Right renal cortex interstitium (tissue), 3 donors: ENCODE data around the gene VTI1A. TPM values are rescaled to one million over a fixed set of nuclear protein-coding genes. Genes with fewer than 3 reads are reported as not detected.

Experiments
- DNase-seq, 3 donors: peaks; one replicate each; pipeline ENCODE4 v3.0.0-alpha.2; 2013; ENCODE audit warnings: low read depth in 3 of 3, low spot score in 2 of 3
- polyA plus RNA-seq, 3 donors: library from polyadenylated mRNA; unstranded; fragments of 120-200 nt; gene quantifications; one replicate each; pipeline ENCODE4 v1.2.1, GENCODE V29; 2013; ENCODE audit not compliant: insufficient read length in 3 of 3

VTI1A gene
- polyA plus RNA-seq, 3 donors, result 22.3 to 24.8 (median 23.8) TPM

DNA sequence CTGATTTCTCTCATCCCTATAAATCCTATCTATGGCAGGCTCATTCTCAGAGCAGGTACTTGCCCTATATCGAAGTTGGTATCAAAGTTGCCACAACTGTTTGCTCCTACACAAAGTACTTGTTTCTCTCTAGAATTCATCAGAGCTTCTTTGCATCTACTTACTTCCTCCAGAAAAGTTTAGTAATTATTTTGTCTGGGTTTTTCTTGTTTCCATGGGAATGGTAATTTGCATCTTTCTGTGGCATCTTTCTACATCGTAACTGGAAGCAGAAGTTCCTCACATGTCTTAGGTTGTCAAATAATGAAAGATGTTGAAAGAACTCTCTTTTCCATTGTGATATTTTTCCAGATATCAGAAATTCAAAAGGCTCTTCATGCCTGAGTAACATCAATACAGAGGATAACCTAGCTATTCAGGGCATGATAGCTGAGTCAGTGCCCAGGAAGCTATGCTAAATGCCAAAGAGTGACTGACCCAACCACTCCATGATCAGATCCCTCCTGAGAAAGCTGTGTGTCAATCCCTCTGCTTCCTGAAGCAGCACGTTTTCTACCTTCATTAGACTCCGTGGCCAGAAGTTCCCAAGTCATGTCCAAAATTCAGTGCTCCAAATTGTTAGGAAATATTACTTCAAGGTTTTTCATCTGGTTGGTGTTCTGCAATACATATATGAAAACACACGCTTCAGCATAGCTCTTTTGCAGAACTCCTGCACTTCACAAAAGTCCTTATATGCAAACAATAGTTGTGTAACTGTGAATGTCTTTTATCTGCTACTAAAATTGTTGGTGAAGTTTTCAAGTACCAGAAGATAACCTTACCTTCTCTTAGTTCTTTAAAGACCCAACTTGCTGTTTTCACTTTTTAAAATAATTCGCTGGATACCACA, 216.5 kb downstream of the VTI1A start:
- DNase-seq, result no peak

DNA sequence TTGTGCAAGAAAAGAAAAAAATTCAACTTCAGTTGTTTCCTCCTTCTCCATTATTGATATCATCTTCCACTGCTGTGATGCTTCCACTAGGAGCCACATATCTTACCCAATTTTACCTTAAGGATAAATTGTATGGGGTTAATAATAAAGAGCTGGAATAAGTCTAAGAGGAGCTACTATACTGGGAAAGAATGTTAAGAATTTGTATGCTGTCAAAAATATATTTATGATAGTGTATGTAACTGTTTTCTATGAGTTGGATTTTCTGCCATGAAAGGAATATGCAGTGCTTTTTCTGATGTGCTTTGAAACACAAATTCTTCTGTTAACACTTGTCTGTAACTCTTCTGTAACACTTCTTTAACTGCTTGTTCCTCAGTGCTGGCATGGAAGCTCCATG, 219.1 kb downstream of the VTI1A start:
- no peak for DNase-seq

DNA sequence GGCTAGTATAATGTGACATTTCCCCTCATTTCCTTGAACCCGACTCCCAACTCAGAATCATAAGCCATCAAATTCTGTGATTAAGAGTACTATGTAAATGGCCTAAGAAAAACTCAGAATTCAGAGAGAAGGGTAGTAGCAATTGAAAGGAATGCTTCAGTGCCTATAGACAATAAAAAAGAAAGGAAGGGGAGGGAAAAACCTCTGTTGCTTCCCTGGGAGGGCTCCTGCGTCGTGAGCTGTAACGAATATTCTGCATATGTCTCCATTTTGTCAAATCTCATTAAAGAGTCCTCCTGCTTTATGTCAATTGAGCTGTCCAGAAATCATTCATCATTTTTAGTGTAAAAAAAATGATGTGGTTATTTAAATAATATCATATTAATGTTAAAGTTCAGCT, 223.0 kb downstream of the VTI1A start:
- DNase-seq, result no peak

DNA sequence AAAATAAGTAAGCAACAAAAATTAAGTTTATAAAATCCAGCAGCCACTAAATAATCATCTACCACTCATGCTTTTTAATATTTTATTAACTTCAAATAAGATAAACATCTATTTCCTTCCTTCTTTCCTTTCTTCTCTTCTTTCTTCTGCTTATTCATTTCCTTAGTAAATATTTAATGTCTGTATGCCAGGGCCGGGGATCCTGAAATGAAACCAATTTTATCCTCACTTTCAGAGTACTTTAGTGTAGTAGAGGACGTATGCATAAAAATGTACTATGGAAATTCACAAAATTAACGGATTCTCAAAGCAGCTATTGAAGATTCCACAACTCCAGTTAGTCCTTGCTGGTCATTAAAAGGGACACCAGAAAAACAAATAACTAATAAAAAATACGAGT, 224.7 kb downstream of the VTI1A start:
- DNase-seq, result no peak

DNA sequence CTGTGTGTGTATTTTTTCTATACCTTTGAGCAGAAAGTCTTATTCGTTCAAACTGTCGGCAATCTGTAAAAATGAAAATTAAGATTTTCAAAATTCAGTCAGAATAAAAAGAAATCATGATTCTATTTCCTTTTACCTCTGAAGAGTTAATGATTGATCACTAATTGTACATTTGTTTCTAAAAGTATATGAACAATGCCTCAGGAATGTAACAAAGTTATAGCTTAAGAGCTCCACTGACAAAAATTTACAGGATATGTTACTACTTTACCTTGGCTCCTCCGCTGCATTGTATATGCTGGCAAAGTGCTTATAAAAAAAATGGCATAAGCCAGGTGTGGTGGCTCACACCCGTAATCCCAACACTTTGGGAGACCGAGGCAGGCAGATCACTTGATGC, 225.7 kb downstream of the VTI1A start:
- DNase-seq, result no peak

DNA sequence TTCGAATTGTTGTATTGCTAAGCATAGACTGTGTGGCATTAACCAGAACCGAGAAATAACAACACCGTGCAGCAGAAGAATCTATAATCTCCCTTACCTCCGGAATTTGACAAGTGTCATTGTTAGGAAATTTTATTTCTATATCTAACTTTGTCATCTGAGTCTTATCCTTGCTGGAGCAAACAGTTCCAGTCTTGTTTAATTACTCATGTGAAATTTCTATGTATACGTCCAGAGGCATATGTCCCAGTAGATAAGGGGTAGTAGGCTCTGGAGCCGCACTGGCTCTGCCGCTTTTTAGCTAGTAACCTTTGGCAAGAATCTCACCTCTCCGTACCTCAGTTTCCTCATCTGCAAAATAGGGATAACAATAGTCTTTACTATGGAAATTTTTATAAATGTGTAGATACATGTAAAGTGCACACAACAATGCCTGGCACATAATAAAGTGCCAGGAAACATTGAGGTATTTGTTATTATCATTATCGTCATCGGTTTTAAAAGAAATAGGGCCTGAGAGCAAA, 228.6 kb downstream of the VTI1A start:
- DNase-seq, result no peak

DNA sequence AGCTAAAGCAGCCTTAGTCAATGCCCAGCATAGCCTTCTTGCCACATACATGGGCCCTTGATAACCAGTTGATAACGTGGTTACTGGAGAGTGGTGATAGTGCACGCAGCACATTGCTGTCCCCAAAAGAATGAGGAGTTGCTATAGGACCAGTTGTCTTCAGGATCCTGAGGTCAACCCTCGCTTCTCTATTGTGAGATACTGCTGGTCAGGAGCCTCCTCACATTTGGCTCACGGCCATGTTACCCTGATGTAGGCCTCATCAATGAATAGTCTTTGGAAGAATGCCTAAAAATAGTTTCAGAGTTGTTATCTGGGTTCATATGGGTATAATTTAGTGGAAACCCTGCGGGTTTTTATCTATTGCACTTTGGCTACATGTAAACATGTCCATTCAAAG, 230.7 kb downstream of the VTI1A start:
- DNase-seq, result no peak

DNA sequence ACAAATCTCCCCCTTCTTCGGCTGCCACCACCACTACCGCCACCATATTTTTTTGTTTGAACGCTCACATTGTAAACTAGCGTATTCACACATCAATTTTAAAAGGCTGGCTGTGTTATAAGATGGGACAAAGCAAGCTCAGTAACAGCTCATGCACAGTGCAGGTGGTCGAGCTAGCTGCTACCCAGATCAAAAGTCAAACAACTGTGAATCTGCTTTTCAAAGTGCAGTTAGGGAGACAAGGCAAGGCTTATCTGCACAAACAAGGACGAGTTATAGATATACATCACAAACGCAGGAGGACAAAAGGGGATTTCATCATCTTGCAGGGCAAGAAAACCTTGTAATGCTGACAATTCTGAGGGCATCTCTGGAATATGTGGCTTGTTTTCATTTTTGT, 231.6 kb downstream of the VTI1A start:
- DNase-seq, result no peak

DNA sequence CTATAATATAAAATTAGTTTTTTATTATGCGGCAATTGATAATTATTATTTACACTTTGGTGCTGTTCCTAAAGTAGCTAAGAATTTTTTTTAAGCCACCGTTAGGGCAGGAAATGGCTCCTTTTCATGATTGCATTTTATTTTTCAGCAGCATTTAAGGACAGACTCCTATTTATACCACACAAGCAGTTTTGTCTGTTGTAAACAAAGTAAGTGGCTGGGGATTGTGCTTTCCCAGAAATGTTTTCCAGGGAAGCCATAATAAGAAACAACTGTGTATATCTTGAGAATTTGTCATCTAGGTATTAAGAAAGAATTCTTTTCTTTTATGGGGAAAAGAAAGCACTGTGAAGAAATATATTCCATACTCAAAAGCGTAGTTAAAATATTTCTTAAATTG, 232.0 kb downstream of the VTI1A start:
- no peak for DNase-seq

DNA sequence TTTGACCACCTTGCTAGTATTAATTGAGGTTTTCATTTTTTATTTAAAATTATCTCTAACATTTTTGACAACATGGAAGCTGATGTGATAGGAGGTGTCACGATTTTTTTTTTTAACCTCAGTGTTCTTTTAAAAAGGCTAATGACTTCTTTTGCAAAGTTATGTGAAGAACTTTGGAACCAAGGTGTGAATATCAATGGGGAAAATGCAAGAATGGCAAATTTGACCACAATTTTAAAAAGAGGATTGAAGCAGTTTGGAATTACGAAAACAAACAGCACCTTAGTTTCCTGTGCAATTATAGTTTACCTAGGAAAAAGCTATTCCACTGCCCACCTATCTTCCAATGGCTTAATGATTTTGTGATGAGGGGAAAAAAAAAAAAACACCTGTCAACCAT, 232.4 kb downstream of the VTI1A start:
- no peak for DNase-seq

DNA sequence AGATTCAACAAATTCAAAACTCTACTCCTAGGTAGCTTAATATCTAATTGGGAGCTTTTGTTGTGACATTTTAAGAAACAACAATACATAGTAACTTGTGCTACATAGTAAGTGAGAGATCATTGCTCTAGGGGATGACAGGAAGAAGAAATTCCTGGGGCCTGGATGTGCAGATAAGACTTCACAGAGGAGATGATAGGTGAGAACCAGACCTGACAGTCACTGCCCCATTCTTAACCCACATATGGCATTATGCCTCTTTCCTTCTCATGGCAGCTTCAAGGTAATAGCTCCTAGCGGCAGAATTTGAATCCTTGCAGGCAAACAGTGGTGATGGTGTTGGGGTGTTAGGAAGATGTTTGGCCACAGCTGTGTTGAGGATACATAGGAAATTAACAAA, 233.6 kb downstream of the VTI1A start:
- DNase-seq, result no peak

DNA sequence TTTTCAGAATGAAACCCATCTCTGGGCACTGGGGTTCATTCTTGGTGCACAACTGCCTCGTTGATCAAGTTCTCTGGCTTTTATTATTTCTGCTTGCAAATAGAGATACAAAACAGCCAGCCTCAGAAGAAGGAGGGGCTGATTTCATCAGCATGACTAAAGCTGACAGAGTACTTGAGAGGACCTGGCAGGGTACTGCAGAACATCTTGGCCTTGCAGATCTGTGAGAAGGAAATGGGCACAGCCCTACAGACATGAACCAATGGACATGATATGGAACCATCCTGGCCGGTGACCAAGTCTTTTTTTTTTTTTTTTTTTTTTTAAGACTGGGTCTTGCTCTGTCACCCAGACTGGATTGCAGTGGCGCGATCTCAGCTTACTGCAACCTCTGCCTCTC, 240.6 kb downstream of the VTI1A start:
- no peak for DNase-seq

DNA sequence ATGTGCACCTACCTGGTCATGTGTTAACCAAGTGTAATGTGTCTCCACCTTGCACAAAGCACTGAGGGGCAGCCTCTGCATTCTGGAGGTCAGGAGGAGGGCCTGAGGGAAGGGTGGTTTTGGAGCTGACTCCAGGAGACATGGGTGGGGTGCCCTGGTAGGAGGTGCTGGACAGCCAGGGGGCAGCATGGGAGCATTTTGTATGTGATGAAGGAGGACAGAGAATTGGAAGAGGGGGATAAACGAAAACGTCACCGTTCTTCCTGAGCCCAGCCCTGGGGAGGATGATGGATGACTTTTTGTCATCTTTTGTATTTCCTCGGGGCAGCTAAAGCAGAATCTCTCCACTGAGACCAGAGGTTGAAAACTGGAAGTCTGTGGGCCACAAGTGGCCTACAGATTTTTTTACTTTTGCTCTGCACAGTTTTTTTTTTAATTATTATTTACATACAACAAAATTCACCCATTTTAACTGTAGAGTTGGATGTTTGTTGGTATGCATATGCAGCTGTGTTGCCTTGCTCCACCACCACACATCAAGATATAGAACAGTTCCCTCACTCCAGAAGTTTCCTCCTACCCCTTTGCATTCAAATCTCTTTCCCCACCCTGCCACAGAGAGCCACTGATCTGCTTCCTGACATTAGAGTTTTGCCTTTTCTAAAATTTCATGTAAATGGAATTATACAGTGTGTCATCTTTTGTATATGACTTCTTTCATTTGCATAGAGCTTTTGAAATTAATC, 242.5 kb downstream of the VTI1A start:
- peak in 1 of 3 donors; percentile 1 for DNase-seq

DNA sequence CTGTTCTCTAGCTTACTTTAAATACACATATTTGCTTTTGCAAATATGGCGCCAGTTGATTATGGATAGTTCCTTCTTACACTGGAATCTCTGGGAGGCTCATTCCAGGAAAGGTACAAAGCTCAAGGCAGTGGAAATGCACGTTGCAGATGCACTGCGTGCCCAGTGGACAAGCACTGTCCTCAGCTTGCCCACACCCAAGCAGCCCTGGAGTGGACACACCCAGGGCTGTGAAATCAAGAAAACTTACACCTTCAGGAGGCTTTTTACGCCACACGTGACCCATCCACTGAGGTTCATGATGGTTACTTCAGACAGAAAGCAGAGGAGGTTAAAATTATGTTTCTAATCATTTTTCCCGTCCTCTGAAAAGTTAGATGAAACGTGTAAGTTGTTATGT, 248.5 kb downstream of the VTI1A start:
- DNase-seq, result no peak

DNA sequence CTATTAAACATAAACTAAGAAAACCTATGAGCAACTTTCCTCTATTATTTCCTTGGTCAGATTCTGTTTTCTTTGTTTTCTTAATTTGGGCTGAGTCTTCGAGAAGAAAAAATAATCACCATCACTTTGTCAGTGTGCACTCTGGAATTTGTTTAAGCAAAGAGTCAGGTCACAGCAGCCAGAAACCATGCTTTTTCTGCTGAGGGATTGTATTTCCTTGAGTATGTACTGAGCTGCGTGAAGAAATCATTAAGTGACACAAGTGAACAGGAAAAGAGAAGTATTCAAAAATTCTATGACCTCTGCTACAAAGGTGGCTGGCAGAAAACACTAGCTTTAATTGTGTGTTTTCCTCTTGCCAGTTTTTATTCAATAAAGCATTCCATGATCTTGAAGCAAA, 249.6 kb downstream of the VTI1A start:
- no peak for DNase-seq

DNA sequence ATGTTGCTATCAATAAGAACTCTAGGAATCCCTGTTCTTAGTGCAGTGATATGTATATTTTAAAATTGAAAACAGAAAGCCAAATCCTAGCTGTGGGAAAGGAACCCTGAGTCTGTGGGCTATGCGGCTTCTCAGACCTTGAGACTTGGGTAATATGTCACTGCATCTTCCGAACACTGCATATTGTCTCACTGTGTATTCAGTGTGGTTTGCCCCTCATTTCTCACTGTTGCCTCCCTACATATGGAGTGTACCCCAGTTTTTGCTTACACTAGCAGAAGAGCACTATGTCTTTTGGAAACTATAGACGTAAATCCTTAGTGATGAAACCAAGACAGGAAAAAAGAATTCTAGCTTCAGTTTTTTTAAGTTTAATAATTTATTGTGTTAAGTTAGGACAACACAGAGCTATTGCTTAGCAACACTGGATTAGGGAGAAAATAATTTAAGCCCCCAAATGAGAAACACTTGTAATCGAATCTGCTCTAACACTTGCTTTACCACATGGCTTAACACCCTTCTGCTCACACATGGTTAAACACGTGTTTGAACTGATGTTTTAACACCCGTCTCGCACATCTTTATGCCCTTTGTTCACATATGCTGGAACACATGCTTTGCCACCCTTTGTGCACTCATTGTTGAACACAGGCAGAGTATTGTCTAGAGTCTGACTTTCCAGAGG, 251.3 kb downstream of the VTI1A start:
- no peak for DNase-seq

DNA sequence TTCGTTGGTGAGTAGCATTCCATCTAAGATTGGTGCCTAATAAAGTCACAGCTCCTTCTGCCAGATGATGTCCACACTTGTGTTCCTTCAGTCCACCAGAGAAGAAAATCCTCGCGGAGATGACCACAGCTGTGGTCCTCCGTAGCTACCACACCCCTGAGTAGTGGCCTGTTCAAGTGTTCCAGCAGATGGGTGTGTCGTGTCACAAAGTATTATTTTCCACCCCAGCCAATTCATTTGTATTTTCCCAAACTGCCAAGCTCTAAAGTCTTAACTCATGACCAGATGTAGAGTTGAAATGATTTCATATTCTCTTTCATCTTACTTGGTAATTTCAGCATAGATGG, 251.8 kb downstream of the VTI1A start:
- no peak for DNase-seq

DNA sequence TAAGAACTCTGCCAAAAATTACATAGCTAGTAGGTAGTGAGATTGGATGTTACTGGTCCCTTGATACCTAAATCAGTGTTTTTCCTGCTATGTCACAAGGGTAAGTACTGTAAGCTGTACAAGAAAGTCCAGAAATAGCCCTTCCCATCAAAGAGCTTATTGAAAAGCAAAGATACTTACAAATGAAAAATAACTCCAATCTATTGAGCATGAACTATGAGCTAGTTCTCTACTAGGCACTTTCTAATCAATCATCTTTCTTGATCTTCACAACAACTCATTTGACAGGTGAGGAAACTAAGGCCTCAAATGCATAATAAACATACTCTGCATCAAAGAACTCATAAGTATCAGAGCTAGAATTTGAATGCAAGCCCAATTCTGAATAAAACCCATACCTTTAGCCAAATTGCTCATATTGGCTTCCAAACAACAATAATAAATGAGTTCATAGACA, 253.2 kb downstream of the VTI1A start:
- no peak for DNase-seq

DNA sequence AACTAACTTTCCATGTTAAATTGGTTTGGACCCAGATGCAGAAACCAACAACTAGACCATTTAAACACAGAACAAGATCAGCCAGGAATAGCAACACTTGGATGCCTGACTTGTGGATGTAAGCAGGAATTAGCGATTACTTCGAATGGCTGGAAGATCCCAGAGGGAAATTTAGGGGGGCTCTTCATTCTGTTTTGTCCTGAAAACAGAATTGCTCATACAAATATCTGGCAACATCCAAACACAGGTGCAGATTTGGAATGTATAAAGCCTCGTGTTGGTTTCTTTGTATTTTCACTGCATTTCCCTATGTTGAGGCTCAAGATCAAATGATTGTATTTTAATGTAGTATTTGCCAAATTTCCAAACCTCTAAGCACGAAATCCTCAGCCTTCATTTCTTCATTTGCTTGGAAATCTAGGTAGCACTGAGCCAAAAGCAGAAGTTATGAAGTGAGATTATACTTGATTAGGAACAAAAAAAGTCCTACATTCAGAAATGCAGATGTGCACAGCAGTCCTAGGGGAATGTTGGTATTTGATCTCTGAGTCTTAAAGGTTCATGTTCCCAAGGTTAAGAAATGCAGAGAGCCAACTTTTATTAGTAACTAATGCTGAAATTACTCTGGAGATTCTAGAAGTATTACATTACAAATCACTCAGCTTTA, 254.3 kb downstream of the VTI1A start:
- DNase-seq, result no peak

DNA sequence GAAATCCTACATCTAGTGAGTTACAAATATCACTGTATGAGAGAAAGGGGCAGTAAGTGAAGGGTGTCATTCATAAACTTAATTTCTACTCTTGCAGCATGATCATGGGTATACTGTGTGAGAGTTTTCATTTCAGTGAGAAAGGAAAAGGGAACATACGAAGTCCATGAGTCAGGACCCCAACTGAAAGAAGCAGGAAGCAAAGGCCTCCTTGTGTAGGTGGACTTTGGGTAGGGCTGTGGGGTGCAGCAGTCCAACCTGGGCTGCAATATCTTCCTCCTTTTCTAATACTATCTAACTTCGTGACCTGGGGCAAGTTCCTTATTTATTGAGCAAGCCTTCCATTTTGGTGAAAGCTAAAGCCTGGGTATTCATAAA, 254.9 kb downstream of the VTI1A start:
- no peak for DNase-seq

DNA sequence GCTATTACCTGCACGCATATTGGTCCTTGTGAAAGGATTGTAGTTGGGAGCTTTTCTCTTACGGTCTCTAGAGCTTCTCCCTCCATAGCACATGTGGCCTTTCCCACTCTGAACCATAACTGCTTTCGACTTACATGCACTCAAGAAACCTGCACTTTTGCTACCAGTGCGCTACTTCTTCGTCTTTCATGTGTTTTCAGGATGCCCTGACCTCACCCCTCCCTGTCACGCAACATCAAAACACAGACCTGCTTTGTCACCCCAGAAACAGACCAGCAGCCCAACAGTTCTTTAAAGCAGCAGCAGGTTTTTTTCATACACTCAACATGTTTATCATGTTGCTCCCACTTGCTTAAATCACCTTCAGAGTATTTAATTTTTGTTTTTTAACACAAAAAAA, 259.6 kb downstream of the VTI1A start:
- no peak for DNase-seq
